Activated CD4-positive, alpha-beta T cell treated with anti-CD3 and anti-CD28 coated beads, Interleukin-2, amount 50 U/mL, for 48 hours (primary cell): ENCODE measurements around the gene TBL1X.

Experiments
- DNase-seq, 2 experiments: peaks; one replicate each; pipeline ENCODE4 v3.0.0-alpha.2; 2020

TBL1X gene

DNA sequence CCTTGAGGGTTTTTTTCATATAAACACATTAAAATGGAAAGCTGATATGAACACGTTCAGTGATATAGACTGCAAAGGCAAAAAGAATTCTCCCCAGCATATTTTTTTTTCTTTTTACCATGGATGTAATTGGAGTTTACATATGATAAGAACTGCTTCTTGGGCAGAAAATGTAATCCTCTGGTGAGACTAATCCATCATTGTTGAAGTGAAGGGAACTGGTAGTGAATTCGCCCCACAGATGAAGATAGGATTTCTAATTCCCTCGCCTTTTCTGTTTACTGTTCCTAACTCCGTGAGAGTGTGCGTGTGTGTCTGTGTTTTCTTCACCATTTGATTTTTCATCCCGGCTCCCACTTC, 211.9 kb downstream of the TBL1X start:
- no peak for DNase-seq

DNA sequence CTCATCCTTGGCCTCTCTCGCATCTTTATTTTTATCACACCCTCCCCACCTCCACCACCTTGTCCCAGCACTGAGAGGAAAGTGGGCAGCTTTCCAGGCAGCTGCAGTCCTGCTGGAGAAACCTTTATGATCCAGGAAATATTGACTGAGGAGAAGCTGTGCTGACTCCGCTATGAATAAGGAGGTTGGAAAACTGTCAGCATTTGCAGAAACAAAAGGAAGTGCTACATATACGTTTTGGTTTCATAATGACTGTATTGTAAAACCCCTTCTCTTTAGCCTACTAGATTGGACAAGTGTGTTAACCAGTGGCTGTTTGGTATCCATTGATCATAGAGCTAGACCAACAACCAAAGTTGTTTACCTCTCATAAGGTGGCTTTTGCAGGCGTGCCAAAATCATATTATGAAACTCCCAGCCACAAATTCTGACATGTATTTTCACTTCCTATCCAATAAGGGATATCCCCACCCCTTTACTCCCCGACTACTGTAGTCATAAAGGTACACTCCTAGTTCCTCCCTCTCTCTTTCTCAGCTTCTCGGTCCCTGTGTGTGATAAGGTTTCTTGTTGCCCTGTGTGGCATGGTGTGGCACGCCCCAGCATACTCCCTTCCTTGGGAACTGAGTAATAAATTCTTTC, 212.4 kb downstream of the TBL1X start:
- peak; percentile 11 to 34 for DNase-seq

DNA sequence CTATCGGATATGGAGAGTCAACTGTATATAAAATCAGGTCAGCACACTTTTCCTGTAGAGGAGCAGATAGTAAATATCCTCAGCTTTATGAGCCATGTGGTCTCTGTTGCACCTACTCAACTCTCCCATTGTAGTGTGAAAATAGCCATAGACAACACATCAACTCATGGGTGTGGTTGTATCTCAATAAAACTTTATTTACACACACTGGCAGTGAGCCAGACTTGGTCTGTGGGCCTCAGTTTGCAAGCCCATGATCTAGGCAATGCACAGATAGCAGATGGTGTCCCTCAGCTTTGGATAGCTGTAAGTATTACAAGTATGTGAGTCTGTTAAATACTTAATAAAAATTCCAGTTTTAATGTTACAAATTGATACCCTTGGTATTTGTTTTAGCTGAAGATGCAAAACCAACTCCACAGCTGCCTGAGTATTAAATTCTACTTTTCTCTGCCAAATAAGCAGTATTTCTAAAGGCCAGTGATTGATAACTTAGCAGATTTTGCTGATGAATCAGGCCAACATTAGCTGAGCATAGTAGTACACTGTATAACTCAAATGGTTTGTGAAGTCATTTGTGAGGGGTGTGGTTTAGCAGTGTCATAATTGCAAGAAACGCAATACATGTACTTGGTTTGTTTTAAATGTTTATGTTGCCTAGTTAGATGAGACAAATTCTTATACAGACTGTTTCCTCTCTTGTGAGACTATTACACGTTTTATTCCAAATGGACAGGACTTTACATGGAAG, 213.5 kb downstream of the TBL1X start:
- DNase-seq: no peak

DNA sequence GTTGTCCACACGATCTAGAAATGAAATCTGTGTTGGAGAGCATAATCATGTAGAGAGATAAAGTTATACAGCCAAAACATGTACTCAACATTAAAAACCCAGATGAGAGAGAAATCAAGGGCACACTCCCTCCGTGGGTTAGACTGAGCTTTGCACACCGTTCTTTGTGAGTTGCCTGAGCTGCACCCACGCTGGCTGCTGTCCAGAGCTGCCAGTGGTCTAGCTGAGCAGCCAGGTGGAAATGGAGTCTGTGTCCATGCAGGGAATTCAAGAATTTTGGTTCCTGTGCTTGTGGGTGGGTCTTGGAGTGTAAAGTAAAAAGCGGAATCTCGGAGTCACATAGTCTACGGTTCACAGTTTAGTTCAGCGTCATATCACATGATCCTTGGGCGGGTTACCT, 216.2 kb downstream of the TBL1X start:
- no peak for DNase-seq

DNA sequence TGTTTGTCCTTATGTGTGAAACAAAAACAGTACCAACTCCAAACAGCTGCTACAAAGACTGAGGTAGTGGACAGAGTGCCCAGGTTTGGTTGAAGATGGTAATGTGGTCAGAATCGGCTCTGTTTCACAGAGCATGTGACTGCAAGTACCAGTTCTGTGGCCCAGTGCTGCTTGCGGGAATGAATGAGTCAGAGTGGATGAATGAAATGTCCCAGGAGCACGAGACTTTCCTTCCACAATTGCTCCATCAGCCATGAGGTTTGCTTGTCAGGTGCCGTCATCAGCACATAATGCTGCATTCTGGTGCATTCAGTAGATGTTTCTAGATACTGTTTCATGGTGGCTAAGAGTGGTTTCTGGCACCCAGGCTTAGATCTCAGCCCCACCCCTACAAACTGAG, 216.6 kb downstream of the TBL1X start:
- no peak for DNase-seq

DNA sequence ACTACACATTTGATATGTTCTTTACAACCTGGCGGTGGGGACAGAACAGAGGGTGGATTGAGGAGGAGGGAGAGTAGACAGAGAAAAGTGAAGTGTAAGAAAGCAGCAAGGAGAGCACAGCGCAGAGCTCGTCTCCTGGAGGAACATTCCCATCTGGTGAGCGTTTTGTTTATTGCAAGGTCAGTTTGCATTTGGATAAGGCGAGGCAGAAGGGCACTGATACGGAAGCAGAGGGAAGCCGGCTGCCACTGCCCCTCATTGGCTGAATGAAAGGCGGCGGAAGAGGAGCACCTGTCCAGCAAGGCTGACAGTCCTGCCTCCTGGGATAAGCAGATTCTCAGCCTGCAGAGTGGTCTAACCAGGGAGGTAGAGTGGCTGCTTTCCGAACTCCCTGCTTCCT, 217.6 kb downstream of the TBL1X start:
- DNase-seq: no peak

DNA sequence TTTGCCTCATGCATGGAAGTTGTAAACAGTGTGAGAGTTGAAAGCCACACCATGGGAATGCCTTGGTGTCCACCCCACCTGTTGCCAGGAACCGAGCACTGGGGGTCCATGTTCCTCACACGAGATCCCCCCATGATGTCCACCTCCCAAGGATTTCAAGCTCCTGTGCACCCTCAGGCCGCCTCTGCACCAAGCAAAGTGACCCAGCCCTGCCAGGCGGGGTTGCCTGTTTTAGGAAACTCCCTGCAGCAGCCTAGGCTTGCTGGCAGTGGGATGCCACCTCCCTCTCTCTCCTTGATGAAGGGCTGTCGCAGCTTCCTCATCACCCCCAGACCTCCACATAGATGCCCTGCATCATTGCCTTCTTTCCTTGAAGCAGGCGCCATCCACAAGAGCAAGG, 218.0 kb downstream of the TBL1X start:
- DNase-seq: no peak

DNA sequence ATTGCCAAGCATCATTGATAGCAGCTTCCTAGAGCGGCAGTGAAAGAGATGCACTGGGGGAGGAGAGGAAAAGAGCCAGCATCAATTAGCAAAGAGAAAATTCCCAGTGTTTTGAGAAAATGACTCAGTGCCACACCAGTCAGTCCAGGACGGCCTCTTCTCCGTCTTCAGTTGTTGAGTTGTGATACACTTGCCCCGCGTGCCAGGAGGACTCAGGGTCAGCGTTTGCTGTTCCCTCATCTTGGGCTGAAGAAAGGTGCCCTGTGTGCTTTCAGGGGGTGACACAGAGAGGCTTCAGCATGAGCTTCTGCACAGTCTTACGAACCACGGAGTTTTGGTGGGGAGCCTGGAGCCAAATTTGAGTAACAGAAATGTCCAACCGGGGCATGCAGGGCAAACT, 218.5 kb downstream of the TBL1X start:
- DNase-seq: no peak

DNA sequence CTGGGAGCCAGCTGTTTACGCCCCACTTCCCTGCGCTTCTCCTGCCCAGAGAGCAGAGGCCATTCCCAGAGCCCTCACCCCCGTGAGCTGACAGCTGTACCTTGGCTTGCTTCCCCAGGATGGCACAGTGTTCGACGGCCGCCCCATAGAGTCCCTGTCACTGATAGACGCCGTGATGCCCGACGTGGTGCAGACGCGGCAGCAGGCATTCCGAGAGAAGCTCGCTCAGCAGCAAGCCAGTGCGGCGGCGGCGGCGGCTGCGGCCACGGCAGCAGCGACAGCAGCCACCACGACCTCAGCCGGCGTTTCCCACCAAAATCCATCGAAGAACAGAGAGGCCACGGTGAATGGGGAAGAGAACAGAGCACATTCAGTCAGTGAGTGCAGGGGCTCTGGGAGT, 223.0 kb downstream of the TBL1X start:
- no peak for DNase-seq

DNA sequence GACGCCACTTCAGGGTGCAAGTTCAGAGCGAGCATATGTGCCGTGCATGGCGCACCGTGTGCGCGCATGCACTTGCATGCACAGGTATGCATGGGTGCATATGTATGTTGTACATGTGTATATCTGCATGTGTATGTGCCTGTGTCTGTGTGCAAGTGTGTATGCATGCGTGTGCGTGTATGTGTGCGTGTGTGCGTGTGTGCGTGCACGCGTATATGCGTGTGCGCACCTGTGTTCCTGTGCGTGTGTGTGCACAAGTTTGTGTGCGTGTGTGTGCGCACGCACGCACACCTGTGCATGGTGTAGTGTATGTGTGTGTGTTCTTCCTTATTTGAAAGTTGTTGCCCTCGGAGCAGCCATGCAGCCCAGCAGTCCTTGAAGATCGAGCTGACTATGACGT, 224.0 kb downstream of the TBL1X start:
- no peak for DNase-seq

DNA sequence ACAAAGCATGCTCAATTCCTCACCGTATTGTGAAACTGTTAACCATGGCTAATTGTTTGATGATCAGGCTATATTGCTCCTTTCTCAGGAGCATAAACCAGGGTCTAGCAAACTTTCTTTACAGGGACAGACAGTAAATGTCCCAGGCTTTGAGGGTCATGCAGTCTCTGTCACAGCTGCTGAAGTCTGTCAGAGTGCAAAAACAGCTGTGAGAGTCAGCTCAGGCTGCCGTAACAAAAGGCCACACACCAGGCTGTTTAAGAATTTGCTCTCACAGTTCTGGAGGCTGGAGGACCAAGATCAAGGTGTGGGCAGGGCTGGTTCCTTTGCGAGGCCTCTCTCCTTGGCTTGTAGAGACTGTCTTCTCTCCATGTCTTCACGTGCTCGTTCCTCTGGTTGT, 225.2 kb downstream of the TBL1X start:
- DNase-seq: no peak

DNA sequence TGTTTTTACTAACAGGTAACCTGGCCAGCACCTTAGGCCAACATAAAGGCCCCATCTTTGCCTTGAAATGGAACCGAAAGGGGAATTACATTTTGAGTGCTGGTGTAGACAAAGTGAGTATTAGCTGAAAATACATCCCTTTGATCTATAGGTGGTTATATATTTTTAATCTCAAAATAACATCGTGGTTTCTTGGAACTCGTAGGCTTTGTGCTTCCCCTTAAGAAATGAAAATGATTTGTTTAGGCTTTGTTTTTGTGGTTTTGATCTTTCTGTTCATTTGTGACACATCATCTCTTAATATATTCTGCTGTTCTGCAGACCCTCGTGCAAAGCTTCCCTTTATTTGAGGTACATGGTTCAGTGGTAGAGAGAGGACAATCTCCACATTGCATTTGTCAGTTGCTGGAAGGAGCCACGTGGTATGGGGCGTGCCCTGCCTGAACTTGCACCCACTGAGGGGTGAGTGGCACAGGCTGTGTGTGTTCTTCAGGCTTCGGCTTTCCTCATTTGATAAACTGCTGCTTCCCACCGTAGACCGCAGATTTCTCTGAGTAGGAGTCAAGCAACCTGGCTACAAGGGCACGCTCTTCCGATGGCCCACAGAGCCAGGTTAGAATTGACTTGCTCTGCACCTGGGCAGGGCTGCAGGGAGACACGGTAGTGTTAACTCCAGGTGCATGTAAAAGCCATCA, 228.6 kb downstream of the TBL1X start:
- DNase-seq: no peak

DNA sequence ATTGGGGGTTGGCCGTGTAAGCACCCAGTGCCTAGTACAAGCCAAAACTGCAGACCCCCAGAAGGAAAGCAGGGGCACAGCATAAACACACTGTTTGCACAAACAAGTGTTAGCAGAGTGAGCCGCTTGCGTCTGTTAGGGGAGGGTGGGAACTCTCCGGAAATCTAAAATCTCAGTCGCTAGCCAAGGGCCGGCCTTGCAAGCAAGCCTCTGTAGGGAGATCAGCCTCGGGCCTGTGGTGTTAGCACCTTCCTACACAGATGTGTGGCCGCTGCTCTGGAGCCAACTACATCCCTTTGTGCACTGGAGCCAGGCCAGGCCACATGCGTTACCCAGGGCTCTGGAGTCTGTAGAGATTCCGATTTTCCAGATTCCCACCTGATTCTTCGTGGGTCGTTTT, 233.7 kb downstream of the TBL1X start:
- no peak for DNase-seq

DNA sequence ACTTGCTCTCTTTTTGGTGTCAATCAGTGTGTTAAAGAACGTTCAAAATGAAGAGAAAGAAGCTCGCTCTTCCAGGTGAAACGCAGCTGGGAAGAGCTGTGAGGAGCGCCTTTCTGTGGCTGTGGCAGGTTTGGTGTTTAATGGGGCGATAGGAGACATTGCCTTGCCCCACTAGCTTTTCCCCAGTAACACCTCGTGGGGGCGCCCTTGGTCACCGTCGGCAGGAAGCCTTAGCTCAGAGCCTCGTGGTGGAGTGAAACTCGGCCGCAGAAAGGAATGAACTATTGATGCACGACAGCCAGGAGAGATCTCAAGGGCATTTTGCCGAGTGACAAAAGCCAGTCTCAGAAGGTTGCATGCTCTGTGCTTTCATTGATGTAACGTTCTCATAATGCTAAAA, 235.7 kb downstream of the TBL1X start:
- no peak for DNase-seq

DNA sequence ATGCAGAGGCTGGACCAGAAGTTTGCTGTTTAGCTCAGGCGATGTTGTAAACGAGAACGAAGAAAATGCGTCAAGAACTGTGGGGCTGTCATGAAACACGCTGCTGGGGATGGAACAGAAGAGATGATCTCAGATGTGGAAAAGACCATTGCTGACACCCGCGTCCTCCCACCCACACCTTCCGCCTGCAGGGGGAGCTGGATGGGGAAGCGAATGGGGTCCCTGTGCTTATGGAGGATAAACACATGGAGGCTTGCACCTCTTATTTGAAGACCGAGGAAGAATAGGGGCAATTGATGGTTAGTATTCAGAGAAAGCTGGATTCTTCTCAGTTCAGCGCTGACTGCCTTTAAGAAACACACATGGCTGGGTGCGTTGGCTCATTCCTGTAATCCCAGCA, 236.9 kb downstream of the TBL1X start:
- no peak for DNase-seq

DNA sequence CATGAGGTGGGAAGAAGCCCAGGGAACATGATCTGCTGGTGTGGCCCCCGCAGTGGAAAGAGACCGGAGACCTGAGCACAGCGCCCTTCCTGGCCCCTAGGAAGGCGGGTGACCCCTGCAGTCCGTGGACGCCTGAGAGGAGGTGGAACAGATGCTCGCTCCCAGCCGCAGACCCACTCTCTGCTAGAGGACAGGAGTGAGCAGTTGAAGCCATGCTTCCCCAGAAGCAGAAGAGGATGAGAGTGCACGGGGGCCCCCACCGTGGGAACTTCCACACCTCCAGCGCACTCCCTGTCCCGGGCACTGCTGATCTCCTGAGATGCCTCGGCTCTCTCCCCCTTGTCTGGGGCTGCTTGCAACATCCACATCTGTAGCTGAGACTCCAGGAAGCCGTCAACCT, 238.5 kb downstream of the TBL1X start:
- no peak for DNase-seq

DNA sequence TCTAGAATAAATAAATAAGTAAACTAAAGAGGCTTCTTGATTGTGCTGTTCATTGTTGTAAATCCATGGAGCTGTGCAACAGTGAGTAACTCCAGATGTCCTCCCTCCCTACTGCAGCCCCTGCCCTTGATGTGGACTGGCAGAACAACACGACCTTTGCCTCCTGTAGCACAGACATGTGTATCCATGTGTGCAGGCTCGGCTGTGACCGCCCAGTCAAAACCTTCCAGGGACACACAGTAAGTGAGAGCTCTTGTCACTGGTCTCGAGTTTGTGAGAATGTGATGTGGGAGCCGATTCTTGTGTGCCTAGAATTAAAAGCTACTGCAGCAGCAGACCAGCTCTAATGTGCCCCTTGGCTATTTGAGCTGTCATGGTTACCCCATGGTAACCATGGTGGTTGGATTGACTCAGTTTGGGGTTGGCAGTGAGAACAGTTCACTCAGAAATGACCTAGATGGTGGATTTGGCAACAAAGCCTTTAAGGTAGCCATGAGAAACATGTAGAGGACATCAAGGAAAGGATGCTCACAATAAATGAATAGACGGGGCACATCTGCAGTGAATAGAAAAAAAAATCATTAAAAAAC, 240.1 kb downstream of the TBL1X start:
- no peak for DNase-seq

DNA sequence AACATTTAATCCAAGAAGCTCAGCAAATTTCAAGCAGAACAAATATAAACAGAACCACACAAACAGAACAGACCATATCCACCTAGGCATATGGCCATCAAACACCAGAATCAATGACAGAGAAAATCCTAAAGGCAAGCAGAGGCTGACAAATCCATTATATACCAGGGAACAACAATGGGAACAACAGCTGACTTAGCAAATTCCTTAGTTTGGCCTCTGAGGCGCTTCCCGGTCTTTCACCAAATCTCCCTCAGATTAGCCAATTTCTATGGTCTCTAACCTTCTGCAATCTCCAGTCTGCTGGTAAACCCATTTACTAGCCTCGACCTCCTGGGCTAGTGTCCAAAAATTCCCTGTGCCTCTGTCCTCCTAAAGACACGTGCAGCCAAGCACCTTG, 241.6 kb downstream of the TBL1X start:
- no peak for DNase-seq

DNA sequence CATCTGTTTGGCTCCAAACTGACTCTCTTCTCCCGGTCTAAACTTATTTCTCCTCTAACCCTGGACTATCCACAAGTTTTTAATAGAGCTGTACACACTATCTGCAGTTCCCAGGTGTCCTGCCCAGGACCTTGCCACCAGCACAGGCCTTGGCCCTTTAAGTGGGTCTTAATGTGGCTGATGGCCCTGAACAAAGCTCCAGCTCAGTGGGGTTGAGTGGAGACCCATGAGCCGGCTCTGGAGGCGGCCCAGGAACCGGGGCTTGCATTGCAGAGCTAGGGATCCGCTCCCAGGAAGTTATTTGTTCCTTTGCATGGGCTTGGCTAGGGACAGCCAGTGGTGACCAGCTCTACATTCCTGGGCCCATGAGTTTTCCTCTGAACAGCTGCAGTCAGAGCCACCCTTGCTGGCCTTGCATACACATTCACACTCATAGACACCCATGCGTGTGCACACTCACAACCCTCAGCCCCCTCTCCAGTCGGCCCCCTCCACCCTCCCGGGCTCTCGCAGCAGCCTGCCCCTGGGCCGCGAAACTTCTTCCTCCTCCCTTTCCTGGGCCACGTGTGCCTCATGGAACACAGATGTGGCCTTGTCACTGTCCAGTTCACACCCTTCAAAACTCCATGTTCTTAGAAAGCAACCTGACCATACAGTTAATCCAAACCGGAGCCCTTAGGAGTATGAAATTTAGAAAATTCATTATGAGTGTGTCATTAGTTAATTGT, 242.6 kb downstream of the TBL1X start:
- no peak for DNase-seq

DNA sequence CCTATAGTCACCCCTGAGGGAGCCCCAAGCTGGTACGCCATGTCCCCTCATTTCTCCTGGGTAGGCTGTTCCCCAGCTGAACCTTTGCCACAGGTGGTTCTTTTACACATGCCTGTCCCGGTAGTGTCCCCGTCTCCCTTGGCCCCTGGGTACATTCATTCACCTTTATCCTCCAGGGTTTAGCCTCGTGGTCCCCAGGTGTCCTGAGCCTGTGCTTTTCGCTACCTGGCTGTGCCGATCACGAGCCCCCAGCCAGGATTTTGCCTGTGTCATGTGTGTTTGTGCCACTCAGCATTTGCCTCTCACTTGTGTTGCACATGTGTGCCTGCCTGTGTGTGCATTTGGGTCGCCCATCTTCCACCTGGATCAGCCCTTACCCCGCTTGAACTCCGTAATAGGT, 243.2 kb downstream of the TBL1X start:
- no peak for DNase-seq

DNA sequence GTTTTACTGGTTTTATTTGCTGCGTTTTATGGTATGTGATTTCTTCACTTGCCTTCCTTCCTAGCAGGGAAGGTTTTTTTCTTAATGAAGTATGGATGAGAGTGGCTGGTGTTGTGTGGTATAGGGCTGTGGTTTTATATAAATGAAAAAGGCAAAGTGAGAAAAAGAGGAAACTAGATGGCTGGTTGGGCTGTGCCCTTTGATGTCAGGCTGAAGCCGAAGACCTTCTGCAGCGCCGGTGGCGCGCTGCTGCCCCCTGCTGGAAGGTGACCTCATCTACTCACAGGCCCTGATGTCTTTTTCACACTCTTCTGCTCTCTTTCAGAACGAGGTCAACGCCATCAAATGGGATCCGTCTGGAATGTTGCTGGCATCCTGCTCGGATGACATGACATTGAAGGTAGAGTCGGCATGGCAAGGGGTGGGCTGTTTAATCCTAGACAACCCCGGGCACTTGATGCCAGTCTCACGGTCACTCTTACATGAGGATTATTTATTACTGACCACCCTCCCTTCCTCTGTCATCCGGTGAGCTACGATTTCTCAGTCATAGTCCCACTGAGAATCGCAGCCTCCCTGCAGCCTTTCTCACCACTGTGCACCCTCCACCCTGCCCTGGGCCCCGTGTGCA, 244.2 kb downstream of the TBL1X start:
- DNase-seq: peak; percentile 72 to 75

DNA sequence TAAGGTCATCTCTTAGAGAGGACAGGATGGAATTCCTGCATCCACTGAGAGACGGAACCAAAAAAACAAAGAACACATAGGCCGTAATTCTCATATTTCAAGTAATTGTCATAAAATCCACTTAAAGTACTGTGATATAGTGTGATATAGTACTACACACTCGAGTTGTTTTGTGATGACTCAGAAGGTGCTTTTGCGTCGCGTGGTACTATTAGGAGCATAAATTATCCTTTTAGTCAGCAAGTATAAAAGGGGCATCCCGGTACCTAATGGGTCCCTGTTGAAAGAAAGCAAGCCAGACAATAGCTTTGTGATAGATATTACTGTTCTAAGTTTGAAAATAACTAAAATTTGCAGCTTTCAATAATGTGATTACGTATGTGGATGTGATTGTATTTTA, 245.5 kb downstream of the TBL1X start:
- DNase-seq: no peak

DNA sequence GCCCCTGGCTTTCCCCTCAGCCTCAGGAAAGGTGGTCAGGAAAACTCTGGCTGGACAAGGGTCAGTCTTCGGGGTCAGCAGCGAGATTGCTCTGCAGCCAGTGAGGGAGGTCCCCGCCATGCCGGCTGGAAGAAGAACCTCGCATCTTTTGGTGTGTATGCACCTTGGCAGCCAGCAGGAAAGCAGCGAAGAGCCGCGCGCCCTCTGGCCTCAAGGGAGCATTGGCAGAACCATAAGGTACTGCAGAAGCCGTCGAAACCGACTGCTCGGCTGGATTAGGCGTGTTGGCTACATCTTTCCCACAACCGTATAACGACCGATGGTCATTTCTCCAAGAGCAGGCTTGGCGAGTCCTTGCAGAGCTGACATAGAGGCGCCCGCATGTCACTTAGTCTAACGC, 252.5 kb downstream of the TBL1X start:
- DNase-seq: no peak
